HepG2 (cell line): ENCODE results near the gene TENM3. TPM values are rescaled to one million over a fixed set of nuclear protein-coding genes. Genes with fewer than 3 reads are reported as not detected.

Source experiments
- ATAC-seq: fragments of 200-7000 bp; cut with Tn5 transposase; 3 replicates; pipeline ENCODE4 v1.9.1; 2020; ENCODE audit warnings: mild to moderate bottlenecking, moderate library complexity
- BruUV-seq: library from RNA; stranded (reverse); fragments of 400-500 nt; replicated peaks from 2 replicates; lab custom pipeline; 2021; lab: Mats Ljungman, UMichigan
- CTCF ChIA-PET: fragments of 300-600 bp; formaldehyde crosslinking; extraction: SDS; loops from one replicate; lab custom pipeline; 2021; ENCODE audit warnings: low total read pairs, inconsistent platforms, low intra/inter-chr PET ratio; lab: Yijun Ruan, JAX
- POLR2A ChIA-PET: fragments of 350-600 bp; sonication (Branson Sonifier 250); formaldehyde crosslinking; loops from one replicate; lab custom pipeline; 2020; ENCODE audit warnings: antibody characterized with exemption, inconsistent platforms; lab: Yijun Ruan, JAX
- DNase-seq: peaks from one replicate; pipeline ENCODE4 v3.0.0-alpha.2; 2015; ENCODE audit warnings: low spot score
- FAIRE-seq: peaks from 3 replicates; lab custom pipeline; 2011; peaks lifted over from hg19 to GRCh38; lab: Jason Lieb, UNC
- H2AFZ ChIP-seq: one replicate; pipeline ENCODE4 v1.6.1; 2011; ENCODE audit warnings: low read length, inconsistent platforms
- H3K27ac ChIP-seq: fragments of 300-600 bp; 3 replicates; pipeline ENCODE4 v1.8.0; 2011; ENCODE audit warnings: mixed run types, mild to moderate bottlenecking, mixed read lengths, low read length, inconsistent platforms; ENCODE audit not compliant: insufficient read depth; ENCODE audit errors: extremely low read length
- H3K27me3 ChIP-seq, 2 experiments: fragments of 200-600 bp in 1 of 2; 2 replicates in 1 of 2; 3 replicates in 1 of 2; pipeline versions ENCODE4 v1.6.0 to v1.8.0; 2011; ENCODE audit warnings: low read length in 2 of 2, mild to moderate bottlenecking in 2 of 2, moderate library complexity in 2 of 2, inconsistent platforms in 1 of 2; ENCODE audit not compliant: insufficient read depth in 2 of 2, control insufficient read depth in 1 of 2
- H3K36me3 ChIP-seq, 2 experiments: fragments of 200-600 bp in 1 of 2; replicated peaks in 1 of 2; 2 replicates in 1 of 2; 3 replicates in 1 of 2; pipeline versions ENCODE4 v1.5.1 to v1.8.0; 2011; ENCODE audit warnings: low read length in 2 of 2, inconsistent platforms in 1 of 2; ENCODE audit not compliant: insufficient read depth in 2 of 2, control insufficient read depth in 1 of 2
- H3K4me1 ChIP-seq: 2 replicates; pipeline ENCODE4 v1.5.1; 2012; ENCODE audit warnings: low read length, inconsistent platforms; ENCODE audit not compliant: insufficient read depth
- H3K4me2 ChIP-seq: 2 replicates; pipeline ENCODE4 v1.6.0; 2011; ENCODE audit warnings: low read depth, low read length, inconsistent platforms
- H3K4me3 ChIP-seq, 3 experiments: fragments of 200-600 bp in 1 of 3; sonication (generic), shearing (Covaris generic) in 1 of 3; replicated peaks in 1 of 3; 2 replicates each; pipeline ENCODE4 v1.5.1; 2011 to 2016; ENCODE audit warnings: low read length in 3 of 3, inconsistent platforms in 2 of 3, low read depth in 2 of 3, mild to moderate bottlenecking in 2 of 3, control low read depth in 1 of 3, mixed read lengths in 1 of 3; ENCODE audit not compliant: insufficient read depth in 1 of 3
- H3K79me2 ChIP-seq: one replicate; pipeline ENCODE4 v1.6.1; 2011; ENCODE audit warnings: low read length, inconsistent platforms; ENCODE audit not compliant: insufficient read depth
- H3K9ac ChIP-seq: 2 replicates; pipeline ENCODE4 v1.6.0; 2011; ENCODE audit warnings: mild to moderate bottlenecking, low read depth, low read length, inconsistent platforms; ENCODE audit not compliant: insufficient read depth
- H3K9me3 ChIP-seq: 2 replicates; pipeline ENCODE4 v1.5.1; 2012; ENCODE audit warnings: mild to moderate bottlenecking, low read length
- H4K20me1 ChIP-seq: 2 replicates; pipeline ENCODE4 v1.6.0; 2011; ENCODE audit warnings: inconsistent platforms, mild to moderate bottlenecking, low read length, moderate library complexity; ENCODE audit not compliant: insufficient read depth
- DNMT1 ChIP-seq: sonication (generic); formaldehyde crosslinking; IDR thresholded peaks from 2 replicates; pipeline ENCODE4 v1.5.1; 2020; ENCODE audit warnings: mild to moderate bottlenecking, missing genetic modification reagents
- EHMT2 ChIP-seq: fragments of 200-600 bp; sonication (generic); IDR thresholded peaks from 2 replicates; pipeline ENCODE4 v1.7.0; 2017; ENCODE audit warnings: antibody characterized with exemption, low read depth, low read length, borderline replicate concordance
- FOSL2 ChIP-seq: sonication (generic); formaldehyde crosslinking; IDR thresholded peaks from 2 replicates; pipeline ENCODE4 v1.4.0; 2020; ENCODE audit warnings: missing genetic modification reagents
- GATAD1 ChIP-seq: IDR thresholded peaks from 2 replicates; pipeline ENCODE4 v1.6.1; 2016; ENCODE audit warnings: missing genetic modification reagents, missing compliant biosample characterization
- HDAC1 ChIP-seq: sonication (generic); formaldehyde crosslinking; IDR thresholded peaks from 2 replicates; pipeline ENCODE4 v1.5.1; 2020; ENCODE audit warnings: mild to moderate bottlenecking, missing genetic modification reagents
- HNRNPH1 ChIP-seq: fragments of 200-400 bp; formaldehyde crosslinking; optimal IDR thresholded peaks from 2 replicates; pipeline ENCODE3; 2017; ENCODE audit warnings: mild to moderate bottlenecking, low read depth, low read length
- MTA3 ChIP-seq: sonication (generic); formaldehyde crosslinking; IDR thresholded peaks from 2 replicates; pipeline ENCODE4 v1.4.0; 2020; ENCODE audit warnings: missing genetic modification reagents
- NAIF1 ChIP-seq: sonication (generic); formaldehyde crosslinking; IDR thresholded peaks from 2 replicates; pipeline ENCODE4 v1.5.0; 2020; ENCODE audit warnings: mild to moderate bottlenecking, missing genetic modification reagents, borderline replicate concordance
- NFE2 ChIP-seq: sonication (generic); formaldehyde crosslinking; IDR thresholded peaks from 2 replicates; pipeline ENCODE4 v1.4.0; 2020; ENCODE audit warnings: missing genetic modification reagents
- SP1 ChIP-seq, 2 experiments: fragments of 450-650 bp in 1 of 2; sonication (generic) in 1 of 2; formaldehyde crosslinking in 1 of 2; IDR thresholded peaks; 2 replicates each; pipeline versions ENCODE4 v1.4.0 to v1.6.1; 2016 to 2020; ENCODE audit warnings: missing genetic modification reagents in 1 of 2
- TBX2 ChIP-seq: sonication (generic); formaldehyde crosslinking; IDR thresholded peaks from 2 replicates; pipeline ENCODE4 v1.5.0; 2020; ENCODE audit warnings: missing genetic modification reagents, mild to moderate bottlenecking, borderline replicate concordance
- ZBTB42 ChIP-seq: sonication (generic); formaldehyde crosslinking; IDR thresholded peaks from 2 replicates; pipeline ENCODE4 v1.5.0; 2020; ENCODE audit warnings: mild to moderate bottlenecking, missing genetic modification reagents
- ZNF317 ChIP-seq: sonication (generic); formaldehyde crosslinking; IDR thresholded peaks from 2 replicates; pipeline ENCODE4 v1.5.0; 2020; ENCODE audit warnings: mild to moderate bottlenecking, missing genetic modification reagents
- ZNF547 ChIP-seq: sonication (generic); formaldehyde crosslinking; IDR thresholded peaks from 2 replicates; pipeline ENCODE4 v1.5.1; 2020; ENCODE audit warnings: mild to moderate bottlenecking, missing genetic modification reagents
- ZNF660 ChIP-seq: sonication (generic); formaldehyde crosslinking; IDR thresholded peaks from 2 replicates; pipeline ENCODE4 v1.5.1; 2020; ENCODE audit warnings: mild to moderate bottlenecking, low read depth, missing genetic modification reagents, borderline replicate concordance
- ZNF713 ChIP-seq: sonication (generic); formaldehyde crosslinking; IDR thresholded peaks from 2 replicates; pipeline ENCODE4 v1.4.0; 2020; ENCODE audit warnings: mild to moderate bottlenecking, missing genetic modification reagents
- WGBS: methylation state at CpG from one replicate; pipeline ENCODE4 v1.1.6; 2017; ENCODE audit warnings: low lambda C conversion rate; 5-methylcytosine and 5-hydroxymethylcytosine counted together
- in situ Hi-C: cut with HindIII; loops from 2 replicates; pipeline ENCODE4 v1.10.0; 2017; ENCODE audit warnings: low pct_unique_long_range_greater_than_20kb; ENCODE audit not compliant: extremely low pct_ligation_motif_present
- intact Hi-C: fragments of 100-400 bp; cut with micrococcal nuclease; formaldehyde crosslinking; loops from one replicate; pipeline ENCODE4 v1.10.0; 2022; ENCODE audit not compliant: unreplicated experiment
- polyA plus RNA-seq, 8 experiments: library from polyadenylated mRNA; depleted of rRNA in 3 of 8; stranded (reverse) in 7 of 8; unstranded in 1 of 8; fragments of >200 nt; fragmentation: Illumina TruSeq in 4 of 8; extraction: Trizol in 4 of 8; gene quantifications; 2 replicates each; pipeline versions ENCODE4 v1.2.1 to v1.2.3, GENCODE V29; 2011 to 2016; ENCODE audit warnings: low read depth in 4 of 8, missing spikeins in 1 of 8, mixed read lengths in 1 of 8; ENCODE audit not compliant: insufficient read depth in 1 of 8
- total RNA-seq, 5 experiments: library from RNA; depleted of rRNA; stranded (reverse); fragments of >200 nt; fragmentation: Illumina TruSeq; extraction: Trizol; gene quantifications; 2 replicates each; pipeline ENCODE4 v1.2.3, GENCODE V29; 2016; ENCODE audit warnings: low read depth in 1 of 5
- TF ChIP-seq, protein P1 (sequence below): fragments of 450-650 bp; IDR thresholded peaks from 2 replicates; pipeline ENCODE4 v1.6.1; 2017; ENCODE audit warnings: mild to moderate bottlenecking

Gene TENM3
- total and polyA plus RNA-seq, 2 of the 13 experiments (the other 11 are each of a cell fraction or from before 2014, with no cell fraction given), result 0.04 TPM; not detected in 1

DNA sequence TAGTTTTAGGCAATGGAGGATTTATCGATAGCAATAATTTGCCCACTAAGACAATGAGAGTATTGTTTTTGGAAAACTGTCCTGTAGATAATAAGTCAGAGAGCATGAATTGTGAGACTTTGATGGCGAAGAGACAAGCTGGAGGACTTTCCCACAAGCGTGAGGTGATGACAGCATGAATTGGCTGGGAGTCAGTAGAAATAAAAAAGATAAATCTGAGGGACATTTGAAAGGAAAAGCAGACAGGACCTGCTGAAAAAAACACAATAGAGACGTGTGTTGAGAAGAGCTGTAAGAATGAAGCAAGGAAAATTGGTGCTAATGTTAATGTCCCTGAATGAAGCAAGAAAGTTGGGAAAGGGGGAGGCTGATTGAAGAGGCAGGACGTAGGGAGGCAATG, 440.5 kb downstream of the TENM3 start:
- POLR2A ChIA-PET, result no interaction called here
- Histone ChIP-seq H2AFZ (no peak overlapping the region), H3K4me1 (no peaks in the 10 kb centered on the region), H3K36me3 (no peaks in the 10 kb centered on the region), H3K4me3 (no peak overlapping the region), H3K27me3 (no peaks in the 10 kb centered on the region), H4K20me1 (no peaks in the 10 kb centered on the region), H3K4me2 (no peak overlapping the region), H3K9me3 (no peaks in the 10 kb centered on the region), H3K9ac (no peak overlapping the region), H3K27ac (no peak overlapping the region), H3K79me2 (no peaks in the 10 kb centered on the region)
- ATAC-seq (no peak), FAIRE-seq (no peak), DNase-seq (no peak)
- no TSS peak for BruUV-seq
- 21% methylated on average over 5 of the region's 5 CpGs for WGBS
- no peak for TF ChIP-seq FOSL2
- no peak for TF ChIP-seq NAIF1
- TF ChIP-seq DNMT1 (CRISPR knock-in tag), result no peak
- no peak for TF ChIP-seq TBX2 (CRISPR knock-in tag)
- no peak for TF ChIP-seq ZNF713 (CRISPR knock-in tag)
- TF ChIP-seq ZNF317 (CRISPR knock-in tag), result no peak
- TF ChIP-seq SP1 (IDR thresholded peaks at IDR 0.05), result no peak
- no peak for TF ChIP-seq SP1 (CRISPR knock-in tag; IDR thresholded peaks at IDR 0.05)
- TF ChIP-seq ZNF547 (CRISPR knock-in tag), result no peak
- TF ChIP-seq, protein P1, sequence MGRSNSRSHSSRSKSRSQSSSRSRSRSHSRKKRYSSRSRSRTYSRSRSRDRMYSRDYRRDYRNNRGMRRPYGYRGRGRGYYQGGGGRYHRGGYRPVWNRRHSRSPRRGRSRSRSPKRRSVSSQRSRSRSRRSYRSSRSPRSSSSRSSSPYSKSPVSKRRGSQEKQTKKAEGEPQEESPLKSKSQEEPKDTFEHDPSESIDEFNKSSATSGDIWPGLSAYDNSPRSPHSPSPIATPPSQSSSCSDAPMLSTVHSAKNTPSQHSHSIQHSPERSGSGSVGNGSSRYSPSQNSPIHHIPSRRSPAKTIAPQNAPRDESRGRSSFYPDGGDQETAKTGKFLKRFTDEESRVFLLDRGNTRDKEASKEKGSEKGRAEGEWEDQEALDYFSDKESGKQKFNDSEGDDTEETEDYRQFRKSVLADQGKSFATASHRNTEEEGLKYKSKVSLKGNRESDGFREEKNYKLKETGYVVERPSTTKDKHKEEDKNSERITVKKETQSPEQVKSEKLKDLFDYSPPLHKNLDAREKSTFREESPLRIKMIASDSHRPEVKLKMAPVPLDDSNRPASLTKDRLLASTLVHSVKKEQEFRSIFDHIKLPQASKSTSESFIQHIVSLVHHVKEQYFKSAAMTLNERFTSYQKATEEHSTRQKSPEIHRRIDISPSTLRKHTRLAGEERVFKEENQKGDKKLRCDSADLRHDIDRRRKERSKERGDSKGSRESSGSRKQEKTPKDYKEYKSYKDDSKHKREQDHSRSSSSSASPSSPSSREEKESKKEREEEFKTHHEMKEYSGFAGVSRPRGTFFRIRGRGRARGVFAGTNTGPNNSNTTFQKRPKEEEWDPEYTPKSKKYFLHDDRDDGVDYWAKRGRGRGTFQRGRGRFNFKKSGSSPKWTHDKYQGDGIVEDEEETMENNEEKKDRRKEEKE, result no peak
- TF ChIP-seq MTA3, result no peak
- TF ChIP-seq ZBTB42 (CRISPR knock-in tag), result no peak
- TF ChIP-seq HNRNPH1, result no peak
- no peak for TF ChIP-seq ZNF660 (CRISPR knock-in tag)
- no peak for TF ChIP-seq GATAD1 (CRISPR knock-in tag)
- TF ChIP-seq HDAC1 (CRISPR knock-in tag), result no peak
- TF ChIP-seq EHMT2, result no peak
- TF ChIP-seq NFE2 (CRISPR knock-in tag), result no peak
- intact Hi-C loops (no loop called here), in situ Hi-C loops (no loop called here)
- CTCF ChIA-PET, result no interaction called here
